ENCODE data around the gene PIP5K1B.

DNA sequence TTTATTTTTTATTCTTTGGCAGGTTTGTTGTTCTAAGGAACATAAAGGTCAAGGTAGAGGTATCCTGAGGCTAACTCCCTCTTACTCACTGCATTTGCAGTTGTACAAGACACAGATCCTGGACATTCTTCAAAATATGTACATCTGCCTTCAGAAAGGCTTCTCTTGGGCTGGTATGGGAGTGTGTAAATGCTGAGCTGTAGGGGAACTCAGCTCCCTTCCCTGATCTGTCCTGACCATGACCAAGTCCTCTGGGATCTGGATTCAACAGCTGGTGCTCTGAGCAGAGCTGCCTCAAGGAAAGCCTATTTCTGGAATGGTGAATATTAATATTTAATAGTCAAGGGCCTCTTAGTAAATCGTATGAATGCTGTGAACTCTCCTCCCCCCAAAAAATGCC lies 191.4 kb downstream of the PIP5K1B start:
- TF ChIP-seq, protein P1, sequence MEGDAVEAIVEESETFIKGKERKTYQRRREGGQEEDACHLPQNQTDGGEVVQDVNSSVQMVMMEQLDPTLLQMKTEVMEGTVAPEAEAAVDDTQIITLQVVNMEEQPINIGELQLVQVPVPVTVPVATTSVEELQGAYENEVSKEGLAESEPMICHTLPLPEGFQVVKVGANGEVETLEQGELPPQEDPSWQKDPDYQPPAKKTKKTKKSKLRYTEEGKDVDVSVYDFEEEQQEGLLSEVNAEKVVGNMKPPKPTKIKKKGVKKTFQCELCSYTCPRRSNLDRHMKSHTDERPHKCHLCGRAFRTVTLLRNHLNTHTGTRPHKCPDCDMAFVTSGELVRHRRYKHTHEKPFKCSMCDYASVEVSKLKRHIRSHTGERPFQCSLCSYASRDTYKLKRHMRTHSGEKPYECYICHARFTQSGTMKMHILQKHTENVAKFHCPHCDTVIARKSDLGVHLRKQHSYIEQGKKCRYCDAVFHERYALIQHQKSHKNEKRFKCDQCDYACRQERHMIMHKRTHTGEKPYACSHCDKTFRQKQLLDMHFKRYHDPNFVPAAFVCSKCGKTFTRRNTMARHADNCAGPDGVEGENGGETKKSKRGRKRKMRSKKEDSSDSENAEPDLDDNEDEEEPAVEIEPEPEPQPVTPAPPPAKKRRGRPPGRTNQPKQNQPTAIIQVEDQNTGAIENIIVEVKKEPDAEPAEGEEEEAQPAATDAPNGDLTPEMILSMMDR (conservative IDR thresholded peaks at IDR 0.05): no peak
- TF ChIP-seq ZFX (IDR thresholded peaks at IDR 0.05): no peak

Measured in C4-2B (cell line).